ENCODE data around the gene PP2D1.

DNA sequence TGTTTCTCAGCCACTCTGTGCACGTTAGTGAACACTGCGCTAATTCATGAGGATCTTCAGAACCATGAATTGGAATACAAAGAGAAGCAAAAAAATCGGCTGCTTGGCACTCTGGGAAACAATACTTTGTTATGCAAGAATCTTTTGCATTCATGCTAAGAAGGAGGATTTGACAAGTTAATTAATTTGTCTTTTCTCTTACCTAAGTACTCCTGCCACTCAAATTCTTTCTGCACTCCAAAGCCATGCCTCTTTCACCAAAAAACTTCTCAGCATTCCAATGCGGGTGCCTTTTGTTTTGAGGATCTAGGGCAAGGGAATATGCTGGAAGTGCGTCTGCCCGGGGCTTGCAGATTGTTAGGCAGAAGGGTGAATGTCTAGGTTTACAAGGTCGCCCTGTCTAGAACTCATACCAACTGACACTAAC lies 16.9 kb upstream of the PP2D1 start:
- TF ChIP-seq POLR2AphosphoS5 (IDR thresholded peaks at IDR 0.05; ENCODE audit: low read depth, low read length): no peak
- no peak for TF ChIP-seq CBX3 (IDR thresholded peaks at IDR 0.05; ENCODE audit: low read depth)
- no peak for TF ChIP-seq EZH2phosphoT487 (IDR thresholded peaks at IDR 0.05; ENCODE audit: borderline replicate concordance)
- TF ChIP-seq, protein P1, sequence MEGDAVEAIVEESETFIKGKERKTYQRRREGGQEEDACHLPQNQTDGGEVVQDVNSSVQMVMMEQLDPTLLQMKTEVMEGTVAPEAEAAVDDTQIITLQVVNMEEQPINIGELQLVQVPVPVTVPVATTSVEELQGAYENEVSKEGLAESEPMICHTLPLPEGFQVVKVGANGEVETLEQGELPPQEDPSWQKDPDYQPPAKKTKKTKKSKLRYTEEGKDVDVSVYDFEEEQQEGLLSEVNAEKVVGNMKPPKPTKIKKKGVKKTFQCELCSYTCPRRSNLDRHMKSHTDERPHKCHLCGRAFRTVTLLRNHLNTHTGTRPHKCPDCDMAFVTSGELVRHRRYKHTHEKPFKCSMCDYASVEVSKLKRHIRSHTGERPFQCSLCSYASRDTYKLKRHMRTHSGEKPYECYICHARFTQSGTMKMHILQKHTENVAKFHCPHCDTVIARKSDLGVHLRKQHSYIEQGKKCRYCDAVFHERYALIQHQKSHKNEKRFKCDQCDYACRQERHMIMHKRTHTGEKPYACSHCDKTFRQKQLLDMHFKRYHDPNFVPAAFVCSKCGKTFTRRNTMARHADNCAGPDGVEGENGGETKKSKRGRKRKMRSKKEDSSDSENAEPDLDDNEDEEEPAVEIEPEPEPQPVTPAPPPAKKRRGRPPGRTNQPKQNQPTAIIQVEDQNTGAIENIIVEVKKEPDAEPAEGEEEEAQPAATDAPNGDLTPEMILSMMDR (IDR thresholded peaks at IDR 0.05 in 2 of 3, conservative IDR thresholded peaks at IDR 0.05 in 1 of 3; ENCODE audit: borderline replicate concordance in 1 of 3, insufficient read depth in 1 of 3, low read depth in 2 of 3, low read length in 2 of 3): no peak
- TF ChIP-seq YY1 (IDR thresholded peaks at IDR 0.05; ENCODE audit: extremely low read depth, insufficient replicate concordance, low read depth, low read length): no peak
- TF ChIP-seq JUND (IDR thresholded peaks at IDR 0.05): no peak
- no peak for TF ChIP-seq RAD21 (IDR thresholded peaks at IDR 0.05; ENCODE audit: low read depth)
- no peak for TF ChIP-seq POLR2A (IDR thresholded peaks at IDR 0.05; ENCODE audit: borderline replicate concordance, extremely low read depth, insufficient read depth, insufficient read length)
- TF ChIP-seq, protein P2, sequence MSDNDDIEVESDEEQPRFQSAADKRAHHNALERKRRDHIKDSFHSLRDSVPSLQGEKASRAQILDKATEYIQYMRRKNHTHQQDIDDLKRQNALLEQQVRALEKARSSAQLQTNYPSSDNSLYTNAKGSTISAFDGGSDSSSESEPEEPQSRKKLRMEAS (IDR thresholded peaks at IDR 0.05): no peak
- TF ChIP-seq EZH2 (IDR thresholded peaks at IDR 0.05): no peak
- TF ChIP-seq SP1 (IDR thresholded peaks at IDR 0.05; ENCODE audit: low read depth): no peak
- TF ChIP-seq, protein P3, sequence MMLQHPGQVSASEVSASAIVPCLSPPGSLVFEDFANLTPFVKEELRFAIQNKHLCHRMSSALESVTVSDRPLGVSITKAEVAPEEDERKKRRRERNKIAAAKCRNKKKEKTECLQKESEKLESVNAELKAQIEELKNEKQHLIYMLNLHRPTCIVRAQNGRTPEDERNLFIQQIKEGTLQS (IDR thresholded peaks at IDR 0.05): no peak
- TF ChIP-seq CEBPB (IDR thresholded peaks at IDR 0.05; ENCODE audit: low read depth): no peak
